ENCODE results near the gene FAM78B.

The FAM78B gene

DNA sequence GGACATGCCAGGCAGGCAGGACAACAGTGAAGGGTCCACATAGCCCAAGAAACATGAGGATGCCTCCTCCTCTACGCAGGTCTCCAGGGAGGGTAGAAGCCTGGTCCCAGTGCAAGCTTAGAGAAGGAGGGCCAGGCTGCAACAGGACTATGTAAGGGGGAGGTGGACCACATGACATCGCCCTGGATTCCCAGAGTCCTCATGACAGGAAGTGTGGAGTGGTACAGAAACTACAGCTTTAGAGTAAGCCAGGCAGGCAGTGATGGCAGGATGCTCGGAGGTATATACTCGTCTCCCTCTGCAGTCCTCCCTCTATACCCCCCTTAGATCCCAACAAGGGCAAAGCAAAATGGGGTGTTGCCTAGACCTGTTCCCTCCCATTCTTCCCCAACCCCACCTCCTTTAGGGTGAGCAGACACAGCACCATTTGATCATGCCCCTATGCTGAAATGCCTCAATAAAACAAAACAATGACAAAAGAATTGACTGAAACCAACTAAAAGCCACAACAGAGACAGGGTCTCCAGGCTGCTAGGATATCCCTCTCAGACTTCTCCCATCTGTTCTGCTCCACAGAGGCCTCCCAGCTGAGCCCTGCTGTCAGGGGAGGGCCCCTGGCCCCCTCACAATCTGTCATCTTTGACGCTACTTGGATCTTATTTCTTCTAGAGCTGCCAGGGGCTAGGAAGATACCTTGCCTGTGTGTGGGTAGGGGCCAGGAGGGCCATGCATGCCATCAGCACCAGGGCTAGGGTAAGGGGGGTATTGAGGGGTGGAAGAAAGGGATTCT is 13.1 kb downstream of the FAM78B start:
- H3K27ac ChIP-seq: no peak overlapping the region
- TF ChIP-seq, protein P1, sequence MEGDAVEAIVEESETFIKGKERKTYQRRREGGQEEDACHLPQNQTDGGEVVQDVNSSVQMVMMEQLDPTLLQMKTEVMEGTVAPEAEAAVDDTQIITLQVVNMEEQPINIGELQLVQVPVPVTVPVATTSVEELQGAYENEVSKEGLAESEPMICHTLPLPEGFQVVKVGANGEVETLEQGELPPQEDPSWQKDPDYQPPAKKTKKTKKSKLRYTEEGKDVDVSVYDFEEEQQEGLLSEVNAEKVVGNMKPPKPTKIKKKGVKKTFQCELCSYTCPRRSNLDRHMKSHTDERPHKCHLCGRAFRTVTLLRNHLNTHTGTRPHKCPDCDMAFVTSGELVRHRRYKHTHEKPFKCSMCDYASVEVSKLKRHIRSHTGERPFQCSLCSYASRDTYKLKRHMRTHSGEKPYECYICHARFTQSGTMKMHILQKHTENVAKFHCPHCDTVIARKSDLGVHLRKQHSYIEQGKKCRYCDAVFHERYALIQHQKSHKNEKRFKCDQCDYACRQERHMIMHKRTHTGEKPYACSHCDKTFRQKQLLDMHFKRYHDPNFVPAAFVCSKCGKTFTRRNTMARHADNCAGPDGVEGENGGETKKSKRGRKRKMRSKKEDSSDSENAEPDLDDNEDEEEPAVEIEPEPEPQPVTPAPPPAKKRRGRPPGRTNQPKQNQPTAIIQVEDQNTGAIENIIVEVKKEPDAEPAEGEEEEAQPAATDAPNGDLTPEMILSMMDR (IDR thresholded peaks at IDR 0.05): no peak
- TF ChIP-seq ZFX (IDR thresholded peaks at IDR 0.05; ENCODE audit: borderline replicate concordance): no peak

DNA sequence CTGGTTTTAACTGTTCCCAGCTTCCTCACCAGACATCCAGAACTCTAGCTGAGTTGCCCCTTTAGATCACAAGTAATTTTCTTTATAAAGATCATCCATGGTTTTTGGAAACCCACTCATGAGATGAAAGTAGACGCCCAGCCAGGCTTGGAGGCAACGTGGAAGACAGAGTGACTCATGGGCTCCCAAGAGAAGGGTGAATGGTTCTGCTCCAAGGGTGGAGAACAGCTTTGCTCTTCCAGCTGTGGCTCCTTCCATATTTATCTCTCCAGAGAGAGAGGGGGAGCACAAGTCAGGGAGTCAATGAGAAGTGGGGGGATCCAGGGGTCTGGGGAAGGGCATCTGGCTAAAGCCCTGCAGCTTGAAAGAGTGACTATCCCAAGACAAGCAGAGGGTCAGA is 13.8 kb downstream of the FAM78B start:
- no peak for TF ChIP-seq ZFX (IDR thresholded peaks at IDR 0.05; ENCODE audit: borderline replicate concordance)
- TF ChIP-seq, protein P1 (IDR thresholded peaks at IDR 0.05): no peak
- H3K27ac ChIP-seq: no peak overlapping the region

DNA sequence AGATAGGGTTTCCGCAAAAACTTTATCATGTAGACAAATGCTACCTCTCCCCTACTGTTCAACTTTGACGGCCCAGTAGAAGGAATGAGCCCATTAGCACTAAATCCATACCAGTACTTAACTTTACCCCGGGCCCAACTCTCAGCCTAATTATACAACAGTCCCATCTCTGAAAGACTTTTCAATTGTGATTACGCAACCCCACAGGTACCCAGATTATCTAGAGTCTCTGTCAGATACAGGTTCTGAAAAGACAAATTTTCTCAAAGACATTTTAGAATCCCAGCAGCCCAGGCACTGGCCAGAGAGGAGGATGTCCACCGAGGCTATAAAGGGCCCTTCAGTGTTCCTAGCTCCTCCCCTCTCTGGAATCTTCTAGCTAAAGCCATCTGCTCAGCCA is 15.0 kb downstream of the FAM78B start:
- no peak overlapping the region for H3K27ac ChIP-seq
- TF ChIP-seq, protein P1 (IDR thresholded peaks at IDR 0.05): no peak
- no peak for TF ChIP-seq ZFX (IDR thresholded peaks at IDR 0.05; ENCODE audit: borderline replicate concordance)

- TF ChIP-seq, protein P1 (IDR thresholded peaks at IDR 0.05): no peak
- TF ChIP-seq ZFX (IDR thresholded peaks at IDR 0.05; ENCODE audit: borderline replicate concordance): no peak
- no peak overlapping the region for H3K27ac ChIP-seq
Measured at GRCh38 chr1:166145499-166145898, 21.3 kb downstream of the FAM78B start.

DNA sequence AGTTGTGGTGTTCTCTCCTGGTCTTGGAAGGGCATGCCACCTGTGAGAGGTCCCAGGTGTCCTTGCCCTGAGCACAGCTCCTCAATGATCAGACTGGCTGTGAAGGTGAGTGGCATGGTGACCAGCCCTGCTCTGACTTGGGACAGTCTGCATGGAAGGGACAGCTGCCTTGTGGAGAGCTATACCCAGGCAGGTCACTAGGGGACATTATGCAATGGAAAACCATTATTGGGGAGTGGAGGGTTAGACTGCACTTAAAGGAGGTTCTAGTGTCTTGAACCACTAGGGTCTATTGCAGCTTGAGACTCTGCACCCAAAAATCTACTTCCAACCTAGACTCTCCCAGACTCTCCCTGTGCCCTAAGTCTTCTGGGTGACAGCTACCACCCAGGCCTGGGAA is 24.8 kb downstream of the FAM78B start:
- no peak overlapping the region for H3K27ac ChIP-seq
- TF ChIP-seq, protein P1 (IDR thresholded peaks at IDR 0.05): no peak
- no peak for TF ChIP-seq ZFX (IDR thresholded peaks at IDR 0.05; ENCODE audit: borderline replicate concordance)

DNA sequence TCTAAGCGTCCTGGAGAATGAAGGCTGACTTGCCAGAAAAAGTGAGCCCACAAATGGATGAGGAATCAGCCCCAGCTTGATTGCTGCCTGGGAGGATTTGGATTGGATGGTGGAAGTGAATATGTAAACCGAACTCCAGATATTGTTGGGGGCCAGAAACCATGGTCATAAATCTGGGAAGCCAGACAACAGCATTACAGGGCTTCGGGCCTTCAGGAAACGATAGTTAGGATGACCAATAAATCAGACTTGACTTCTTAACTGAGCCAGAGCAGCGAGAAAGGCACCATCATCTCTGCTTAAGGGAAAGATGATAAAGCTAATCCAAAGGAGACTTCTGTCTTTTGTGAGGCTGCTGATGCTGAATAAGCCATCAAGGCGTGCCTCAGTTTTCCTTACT is 26.6 kb downstream of the FAM78B start:
- TF ChIP-seq, protein P1 (IDR thresholded peaks at IDR 0.05): no peak
- TF ChIP-seq ZFX (IDR thresholded peaks at IDR 0.05; ENCODE audit: borderline replicate concordance): no peak
- no peak overlapping the region for H3K27ac ChIP-seq

GRCh38 chr1:166139735-166140134 is 27.1 kb downstream of the FAM78B start:
- H3K27ac ChIP-seq: no peak overlapping the region
- TF ChIP-seq, protein P1 (IDR thresholded peaks at IDR 0.05): no peak
- TF ChIP-seq ZFX (IDR thresholded peaks at IDR 0.05; ENCODE audit: borderline replicate concordance): no peak

Measured in 22Rv1 (cell line).